ENCODE data around the gene NEUROG2. TPM values are rescaled to one million over a fixed set of nuclear protein-coding genes. Genes with fewer than 3 reads are reported as not detected.

NEUROG2 gene
- polyA plus RNA-seq, 3 donors, result 0.12 TPM; not detected in 2

GRCh38 chr4:112516471-112517066 is 589 bp upstream of the NEUROG2 start:
- no peaks in the 10 kb centered on the region for H4K20me1 ChIP-seq (ENCODE audit: insufficient read depth, low read length)
- WGBS (ENCODE audit: insufficient coverage), result 1% methylated on average over 55 of the region's 55 CpGs
- peak overlapping the region; percentile 10 for H3K9ac ChIP-seq (ENCODE audit: insufficient read depth, low read length, poor library complexity, severe bottlenecking)
- H3K9me3 ChIP-seq (replicated peaks in 1 of 2; ENCODE audit: control insufficient read depth in 1 of 2, insufficient read depth in 1 of 2, low read length in 2 of 2), result peaks cover 0 to 45% of the 10 kb centered on the region in 2 donors
- TF ChIP-seq CTCF (IDR thresholded peaks at IDR 0.05), result no peak
- no peaks in the 10 kb centered on the region for H3K79me2 ChIP-seq (ENCODE audit: insufficient read depth, low read length)
- Mint-ChIP-seq H3K4me1 (peaks cover 64% of the 10 kb centered on the region), H3K27me3 (ENCODE audit: low read depth in 3 of 3) (peaks cover 97 to 98% (median 97%) of the 10 kb centered on the region in 3 donors), H3K27ac (no peak overlapping the region), H3K36me3 (peaks cover 3 to 23% of the 10 kb centered on the region in 2 donors), H3K4me3 (peak overlapping the region; percentile 73 to 99), H3K9me3 (peaks cover 0 to 56% (median 27%) of the 10 kb centered on the region in 7 donors)
- peak overlapping the region in 1 of 3 experiments; percentile 80 for H3K4me3 ChIP-seq (replicated peaks in 1 of 3; ENCODE audit: low read depth in 2 of 3, low read length in 3 of 3)
- peaks cover 36 to 38% of the 10 kb centered on the region in 2 donors for H3K4me1 ChIP-seq (ENCODE audit: control insufficient read depth in 1 of 2, insufficient read depth in 2 of 2, low read length in 2 of 2)
- intact Hi-C loops (cut with micrococcal nuclease), result no loop called here
- H3K36me3 ChIP-seq (replicated peaks in 1 of 2; ENCODE audit: control insufficient read depth in 1 of 2, insufficient read depth in 2 of 2, low read length in 2 of 2), result no peaks in the 10 kb centered on the region
- no peak overlapping the region for H3K27ac ChIP-seq (ENCODE audit: low read depth in 1 of 2, low read length in 2 of 2)
- peak overlapping the region; percentile 92 for H3K4me2 ChIP-seq (replicated peaks; ENCODE audit: extremely low read depth, low read length, poor library complexity, severe bottlenecking)
- peaks cover 93 to 99% of the 10 kb centered on the region in 2 donors for H3K27me3 ChIP-seq (ENCODE audit: control insufficient read depth in 2 of 2, insufficient read depth in 2 of 2, low read length in 2 of 2)
- peak overlapping the region; percentile 23 for H2AFZ ChIP-seq (ENCODE audit: insufficient read depth, low read depth, low read length, poor library complexity, severe bottlenecking)
- no peak for DNase-seq

- H3K9me3 Mint-ChIP-seq, result peaks cover 0 to 54% (median 20%) of the 10 kb centered on the region in 7 donors
- Histone ChIP-seq H3K27me3 (ENCODE audit: control insufficient read depth in 2 of 2, insufficient read depth in 2 of 2, low read length in 2 of 2) (peaks cover 93 to 99% of the 10 kb centered on the region in 2 donors), H2AFZ (ENCODE audit: insufficient read depth, low read depth, low read length, poor library complexity, severe bottlenecking) (peak overlapping the region; percentile 84), H4K20me1 (ENCODE audit: insufficient read depth, low read length) (no peaks in the 10 kb centered on the region), H3K4me1 (ENCODE audit: control insufficient read depth in 1 of 2, insufficient read depth in 2 of 2, low read length in 2 of 2) (peaks cover 38 to 48% of the 10 kb centered on the region in 2 donors), H3K79me2 (ENCODE audit: insufficient read depth, low read length) (no peaks in the 10 kb centered on the region), H3K4me2 (replicated peaks; ENCODE audit: extremely low read depth, low read length, poor library complexity, severe bottlenecking) (peak overlapping the region; percentile 92), H3K36me3 (replicated peaks in 1 of 2; ENCODE audit: control insufficient read depth in 1 of 2, insufficient read depth in 2 of 2, low read length in 2 of 2) (no peaks in the 10 kb centered on the region), H3K9me3 (replicated peaks in 1 of 2; ENCODE audit: control insufficient read depth in 1 of 2, insufficient read depth in 1 of 2, low read length in 2 of 2) (peaks cover 0 to 49% of the 10 kb centered on the region in 2 donors), H3K27ac (ENCODE audit: low read depth in 1 of 2, low read length in 2 of 2) (no peak overlapping the region), H3K4me3 (replicated peaks in 1 of 3; ENCODE audit: low read depth in 2 of 3, low read length in 3 of 3) (peak overlapping the region; percentile 51 to 80 (median 52)), H3K9ac (ENCODE audit: insufficient read depth, low read length, poor library complexity, severe bottlenecking) (peak overlapping the region; percentile 19)
- H3K27me3 Mint-ChIP-seq (ENCODE audit: low read depth in 3 of 3), result peaks cover 97 to 98% (median 97%) of the 10 kb centered on the region in 3 donors
- peaks cover 62% of the 10 kb centered on the region for H3K4me1 Mint-ChIP-seq
- DNase-seq, result peak; percentile 21 to 54 (median 24)
- peaks cover 3 to 21% of the 10 kb centered on the region in 2 donors for H3K36me3 Mint-ChIP-seq
- intact Hi-C loops (cut with micrococcal nuclease), result no loop called here
- TF ChIP-seq CTCF (IDR thresholded peaks at IDR 0.05), result no peak
- under 1% methylated on average over 74 of the region's 96 CpGs for WGBS (ENCODE audit: insufficient coverage)
- peak overlapping the region; percentile 98 to 99 for H3K4me3 Mint-ChIP-seq
- peak overlapping the region in 2 of 7 donors; percentile 66 to 85 for H3K27ac Mint-ChIP-seq
Measured at GRCh38 chr4:112515198-112516065, 548 bp downstream of the NEUROG2 start.
